Suprapubic skin (tissue), 4 donors: ENCODE measurements around the gene MBNL2.

ENCODE experiments used
- EP300 ChIP-seq: sonication (generic); formaldehyde crosslinking; IDR thresholded peaks from one replicate; pipeline ENCODE4 v1.6.1; 2017; ENCODE audit warnings: antibody characterized with exemption
- POLR2A ChIP-seq, 2 donors: fragments of 450-650 bp; IDR thresholded peaks; one replicate each; pipeline ENCODE4 v1.6.1; 2017; ENCODE audit warnings: antibody characterized with exemption in 2 of 2, mild to moderate bottlenecking in 2 of 2, moderate library complexity in 2 of 2
- POLR2AphosphoS5 ChIP-seq, 3 donors: sonication (generic); formaldehyde crosslinking; IDR thresholded peaks; one replicate each; pipeline ENCODE4 v1.6.1; 2017; ENCODE audit warnings: antibody characterized with exemption in 3 of 3
- TF ChIP-seq, protein P1 (sequence below), 2 donors: fragments of 200-600 bp in 1 of 2; fragments of 450-650 bp in 1 of 2; sonication (generic) in 1 of 2; IDR thresholded peaks; one replicate each; pipeline ENCODE4 v1.5.1; 2016 to 2019; ENCODE audit warnings: antibody characterized with exemption in 2 of 2, mild to moderate bottlenecking in 1 of 2, moderate library complexity in 1 of 2

DNA sequence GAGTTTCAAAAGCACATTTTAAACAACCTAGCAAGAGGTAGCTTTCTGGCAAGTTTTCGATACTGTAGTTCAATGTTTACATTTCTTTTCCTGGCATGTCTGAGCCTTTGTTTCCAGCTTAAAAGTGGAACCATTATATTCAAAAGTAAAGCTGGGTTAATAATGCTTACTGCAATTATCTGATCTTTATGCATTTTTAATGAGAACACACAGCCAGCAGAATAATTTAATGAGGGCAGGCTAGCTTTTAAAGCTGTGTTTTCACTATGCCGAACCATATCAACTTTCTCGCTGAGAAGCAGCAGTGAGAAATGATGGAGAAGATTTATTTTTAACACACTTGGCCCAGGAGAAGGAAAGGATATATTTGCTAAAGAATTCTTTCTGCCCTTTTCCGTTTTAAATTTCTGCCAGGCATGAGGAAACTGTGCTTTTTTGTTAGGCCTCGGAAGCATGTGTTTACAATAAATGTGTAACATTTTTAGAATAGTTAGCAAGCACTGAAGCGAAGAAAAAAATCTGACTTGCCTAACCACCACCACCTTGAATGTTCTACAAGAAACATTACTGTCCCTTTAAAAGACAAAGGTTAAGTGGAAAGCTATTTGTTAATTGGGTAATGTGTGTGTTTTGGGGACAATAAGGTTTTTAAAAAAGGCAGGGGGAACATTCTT is 1.0 kb downstream of the MBNL2 start:
- no peak for TF ChIP-seq POLR2A (IDR thresholded peaks at IDR 0.05)
- TF ChIP-seq, protein P1, sequence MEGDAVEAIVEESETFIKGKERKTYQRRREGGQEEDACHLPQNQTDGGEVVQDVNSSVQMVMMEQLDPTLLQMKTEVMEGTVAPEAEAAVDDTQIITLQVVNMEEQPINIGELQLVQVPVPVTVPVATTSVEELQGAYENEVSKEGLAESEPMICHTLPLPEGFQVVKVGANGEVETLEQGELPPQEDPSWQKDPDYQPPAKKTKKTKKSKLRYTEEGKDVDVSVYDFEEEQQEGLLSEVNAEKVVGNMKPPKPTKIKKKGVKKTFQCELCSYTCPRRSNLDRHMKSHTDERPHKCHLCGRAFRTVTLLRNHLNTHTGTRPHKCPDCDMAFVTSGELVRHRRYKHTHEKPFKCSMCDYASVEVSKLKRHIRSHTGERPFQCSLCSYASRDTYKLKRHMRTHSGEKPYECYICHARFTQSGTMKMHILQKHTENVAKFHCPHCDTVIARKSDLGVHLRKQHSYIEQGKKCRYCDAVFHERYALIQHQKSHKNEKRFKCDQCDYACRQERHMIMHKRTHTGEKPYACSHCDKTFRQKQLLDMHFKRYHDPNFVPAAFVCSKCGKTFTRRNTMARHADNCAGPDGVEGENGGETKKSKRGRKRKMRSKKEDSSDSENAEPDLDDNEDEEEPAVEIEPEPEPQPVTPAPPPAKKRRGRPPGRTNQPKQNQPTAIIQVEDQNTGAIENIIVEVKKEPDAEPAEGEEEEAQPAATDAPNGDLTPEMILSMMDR (IDR thresholded peaks at IDR 0.05), result no peak
- TF ChIP-seq EP300, result no peak
- TF ChIP-seq POLR2AphosphoS5 (IDR thresholded peaks at IDR 0.05), result no peak
